GM21723 (cell line): ENCODE results near the gene IPO7.

Experiments used
- ATAC-seq: cut with Tn5 transposase; IDR thresholded peaks from one replicate; pipeline ENCODE4 v1.9.1; 2021; ENCODE audit warnings: mild to moderate bottlenecking, moderate library complexity; ENCODE audit not compliant: unreplicated experiment

IPO7 gene

GRCh38 chr11:9489080-9489765 lies 104.8 kb downstream of the IPO7 start:
- no peak for ATAC-seq

GRCh38 chr11:9490376-9490775 lies 105.9 kb downstream of the IPO7 start:
- ATAC-seq: no peak

GRCh38 chr11:9493492-9493891 lies 109.0 kb downstream of the IPO7 start:
- ATAC-seq: no peak

- no peak for ATAC-seq
Observed at GRCh38 chr11:9494316-9494715, 109.9 kb downstream of the IPO7 start.

- no peak for ATAC-seq
Observed at GRCh38 chr11:9495803-9496514, 111.5 kb downstream of the IPO7 start.
